AG09309 (cell line): Measurements from ENCODE around the gene CACNG7.
"Not testable (repeated sequence)": the region's sequence is repeated elsewhere in the genome, so short reads cannot be mapped to it uniquely, and the experiment has no call there.

ENCODE experiments used
- DNase-seq: peaks from one replicate; pipeline ENCODE4 v3.0.0-alpha.2; 2010; ENCODE audit warnings: low read depth
- H3K4me3 ChIP-seq: 2 replicates; pipeline ENCODE4 v1.5.1; 2011; ENCODE audit warnings: mild to moderate bottlenecking, low read depth, low read length, moderate library complexity; ENCODE audit not compliant: control insufficient read depth
- CTCF ChIP-seq: IDR thresholded peaks from 2 replicates; pipeline ENCODE4 v1.5.1; 2011; ENCODE audit warnings: mild to moderate bottlenecking, low read depth, low read length, inconsistent platforms; ENCODE audit not compliant: insufficient read depth, control insufficient read depth; ENCODE audit errors: missing control alignments

CACNG7 gene

DNA sequence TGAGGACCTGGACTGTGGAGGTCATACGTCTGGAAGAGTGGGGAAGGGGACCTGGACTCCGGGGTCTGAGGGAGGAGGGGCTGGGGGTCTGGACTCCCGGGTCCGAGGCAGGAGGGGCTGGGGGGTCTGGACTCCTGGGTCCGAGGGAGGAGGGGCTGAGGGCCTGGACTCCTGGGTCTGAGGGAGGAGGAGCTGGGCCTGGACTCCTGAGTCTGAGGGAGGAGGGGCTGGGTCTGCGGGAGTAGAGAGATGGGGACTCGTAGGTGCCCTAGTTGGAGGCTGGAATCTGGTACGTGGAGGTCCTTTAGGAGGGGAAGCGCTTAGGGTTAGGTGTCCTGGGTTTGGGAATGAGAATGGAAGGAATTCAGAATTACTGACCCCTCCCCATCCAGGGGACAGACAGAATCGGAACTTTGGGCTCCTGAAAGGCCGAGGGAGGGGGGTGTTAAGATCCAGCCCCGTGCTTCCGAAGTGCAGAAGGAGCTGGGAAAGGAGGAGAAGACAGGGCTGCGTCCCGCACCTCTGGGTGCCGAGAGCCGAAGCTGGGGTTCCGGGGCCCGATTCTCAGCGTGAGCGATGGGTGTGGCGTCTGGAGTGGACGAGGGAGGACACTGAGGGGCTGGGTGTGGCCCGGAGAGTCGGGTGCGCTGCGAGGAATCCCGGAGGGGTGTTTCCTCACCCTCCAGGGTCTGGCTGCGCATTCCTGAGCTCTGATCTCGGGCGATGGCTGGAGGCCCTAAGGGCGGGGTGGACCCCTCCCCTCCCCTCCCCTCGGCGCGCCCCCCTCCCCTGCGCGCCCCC, 40.8 kb upstream of the CACNG7 start:
- TF ChIP-seq CTCF: no peak
- no peak for DNase-seq
- H3K4me3 ChIP-seq: peak overlapping the region; percentile 70

- no peak for DNase-seq
- TF ChIP-seq CTCF: peak; percentile 33
- peak overlapping the region; percentile 70 for H3K4me3 ChIP-seq
Measured at GRCh38 chr19:53868892-53869804, 39.9 kb upstream of the CACNG7 start.

GRCh38 chr19:53869805-53870484, 39.1 kb upstream of the CACNG7 start:
- peak overlapping the region; percentile 70 for H3K4me3 ChIP-seq

DNA sequence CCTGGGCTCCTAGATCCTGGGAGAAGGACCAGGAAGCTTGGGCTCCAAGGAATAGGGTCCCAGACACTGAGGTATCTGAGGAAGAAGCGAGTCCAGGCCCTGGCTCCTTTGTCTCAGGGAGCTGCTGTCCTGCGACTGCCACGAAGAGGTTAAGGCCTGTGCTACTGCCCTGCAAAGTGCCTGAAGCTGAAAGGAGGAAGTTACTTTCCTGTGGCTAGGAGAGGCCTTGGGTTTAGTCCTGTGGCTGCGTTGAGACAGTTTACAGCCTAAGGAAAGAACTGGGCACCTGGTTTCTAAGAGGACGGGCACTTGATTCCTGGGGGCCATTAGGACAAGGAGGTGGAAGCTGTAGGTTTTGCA, 38.6 kb upstream of the CACNG7 start:
- no peak for DNase-seq
- TF ChIP-seq CTCF: no peak

More at GRCh38 chr19:53869805-53870484, 39.1 kb upstream of the CACNG7 start:
- not testable (repeated sequence) for DNase-seq

DNA sequence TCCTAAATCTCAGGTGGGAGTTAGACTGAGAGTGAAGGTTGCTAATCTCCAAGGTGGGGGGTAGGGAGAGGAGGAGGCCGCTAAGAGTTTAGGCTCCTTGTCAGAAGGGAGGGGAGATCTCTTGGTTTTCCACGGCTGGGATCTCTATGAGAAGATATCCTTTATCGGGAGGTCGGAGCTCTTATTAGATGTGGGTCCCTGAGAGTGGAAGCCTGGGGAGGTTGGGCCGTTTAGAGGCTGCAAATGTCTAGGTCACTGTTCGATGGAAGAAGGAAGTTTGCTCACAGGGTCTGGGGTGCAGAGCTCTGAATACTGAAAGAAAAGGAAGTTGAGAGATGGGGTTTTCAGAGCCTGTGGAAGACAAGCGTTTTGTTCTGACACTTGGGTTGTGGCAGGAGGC, 37.6 kb upstream of the CACNG7 start:
- DNase-seq: no peak

More for the DNA sequence above, 38.6 kb upstream of the CACNG7 start:
- peak overlapping the region; percentile 9 for H3K4me3 ChIP-seq

DNA sequence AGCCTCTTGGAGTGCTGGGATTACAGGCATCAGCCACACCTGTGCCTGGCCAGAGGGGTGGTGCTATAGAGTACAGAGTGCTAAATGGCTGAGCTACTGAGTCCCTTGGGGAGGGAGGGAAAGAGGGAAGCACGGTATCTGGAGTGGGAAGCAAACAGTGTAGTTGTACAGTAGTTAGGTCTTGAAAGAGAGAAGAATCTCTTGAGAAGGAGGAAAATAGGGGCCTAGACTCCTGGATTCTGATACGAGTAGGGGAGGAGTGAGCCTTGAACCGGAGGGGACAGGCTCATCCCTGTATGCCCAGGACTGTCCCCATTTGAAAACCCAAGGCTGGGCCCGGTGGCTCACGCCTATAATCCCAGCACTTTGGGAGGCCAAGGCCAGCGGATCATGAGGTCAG, 36.3 kb upstream of the CACNG7 start:
- DNase-seq: no peak
- H3K4me3 ChIP-seq: no peak overlapping the region
- no peak for TF ChIP-seq CTCF

More for the DNA sequence above, 37.6 kb upstream of the CACNG7 start:
- no peak for TF ChIP-seq CTCF
- H3K4me3 ChIP-seq: no peak overlapping the region
